MCF 10A (cell line): Measurements from ENCODE around the gene OR1K1. TPM values are rescaled to one million over a fixed set of nuclear protein-coding genes. Genes with fewer than 3 reads are reported as not detected.
A peak's percentile ranks its signal among the peaks of the same experiment; 100 is the strongest.
"Not testable (repeated sequence)": the region's sequence is repeated elsewhere in the genome, so short reads cannot be mapped to it uniquely, and the experiment has no call there.

Experiments used
- BruUV-seq: library from RNA; stranded (reverse); fragments of 400-500 nt; replicated peaks from 2 replicates; lab custom pipeline; 2021; lab: Mats Ljungman, UMichigan
- CTCF ChIA-PET: fragments of 300-600 bp; sonication (Branson Sonifier 250); formaldehyde crosslinking; extraction: SDS; loops from one replicate; lab custom pipeline; 2021; ENCODE audit warnings: antibody characterized with exemption, inconsistent platforms; lab: Yijun Ruan, JAX
- POLR2A ChIA-PET: fragments of 300-600, 350-650 bp; sonication (Branson Sonifier 250); formaldehyde crosslinking; extraction: SDS; loops from one replicate; lab custom pipeline; 2020; ENCODE audit warnings: antibody characterized with exemption, inconsistent platforms; lab: Yijun Ruan, JAX
- DNase-seq: peaks from one replicate; pipeline ENCODE4 v3.0.0-alpha.2; 2018; ENCODE audit not compliant: unreplicated experiment
- H3K27ac Mint-ChIP-seq: one replicate; pipeline ENCODE4 v1.8.0; 2022; ENCODE audit warnings: mild to moderate bottlenecking, low read depth, mixed read lengths; ENCODE audit not compliant: unreplicated experiment
- H3K27me3 Mint-ChIP-seq: one replicate; pipeline ENCODE4 v1.8.0; 2022; ENCODE audit warnings: mixed read lengths; ENCODE audit not compliant: insufficient read depth, unreplicated experiment
- H3K36me3 Mint-ChIP-seq: one replicate; pipeline ENCODE4 v1.8.0; 2022; ENCODE audit warnings: mild to moderate bottlenecking, moderate library complexity, mixed read lengths; ENCODE audit not compliant: insufficient read depth, unreplicated experiment
- H3K4me1 Mint-ChIP-seq: one replicate; pipeline ENCODE4 v1.8.0; 2022; ENCODE audit warnings: mixed read lengths; ENCODE audit not compliant: insufficient read depth, unreplicated experiment
- H3K4me3 Mint-ChIP-seq: one replicate; pipeline ENCODE4 v1.8.0; 2022; ENCODE audit warnings: mild to moderate bottlenecking, moderate library complexity, mixed read lengths; ENCODE audit not compliant: unreplicated experiment
- H3K9me3 Mint-ChIP-seq: one replicate; pipeline ENCODE4 v1.8.0; 2022; ENCODE audit warnings: mixed read lengths; ENCODE audit not compliant: unreplicated experiment
- CTCF ChIP-seq: fragments of 200-600 bp; IDR thresholded peaks from one replicate; pipeline ENCODE4 v1.8.0; 2022; ENCODE audit warnings: antibody characterized with exemption, mild to moderate bottlenecking; ENCODE audit not compliant: unreplicated experiment
- intact Hi-C: fragments of 100-400 bp; cut with micrococcal nuclease; formaldehyde crosslinking; loops from 2 replicates; pipeline ENCODE4 v1.14.1; 2022
- total RNA-seq: library from RNA; stranded (reverse); gene quantifications from 2 replicates; pipeline ENCODE4 v1.2.3, GENCODE V29; 2022

OR1K1 gene
- total RNA-seq, 1 experiment from 2014 or later, result not detected

GRCh38 chr9:122821278-122821943 is 21.5 kb downstream of the OR1K1 start:
- POLR2A ChIA-PET, result no interaction called here

GRCh38 chr9:122822056-122822455 is 22.1 kb downstream of the OR1K1 start:
- ChIA-PET POLR2A (no interaction called here), CTCF (interaction anchor here (1.0 to 3.4 kb wide), 3 partner anchors 11 to 360 kb away, joined by 3 to 14 read pairs (median 5); no protein-coding TSS in a partner anchor)
- Mint-ChIP-seq H3K4me3 (no peak overlapping the region), H3K27me3 (no peaks in the 10 kb centered on the region), H3K27ac (no peak overlapping the region), H3K4me1 (peaks cover 7% of the 10 kb centered on the region), H3K9me3 (no peaks in the 10 kb centered on the region), H3K36me3 (peaks cover 50% of the 10 kb centered on the region)
- BruUV-seq, result no TSS peak
- intact Hi-C loops, result no loop called here
- no peak for DNase-seq
- TF ChIP-seq CTCF, result no peak

More at GRCh38 chr9:122821278-122821943, 21.5 kb downstream of the OR1K1 start:
- H3K4me3 Mint-ChIP-seq, result no peak overlapping the region
- no peak for TF ChIP-seq CTCF
- H3K27ac Mint-ChIP-seq, result no peak overlapping the region
- intact Hi-C loops, result no loop called here
- no peak for DNase-seq
- H3K36me3 Mint-ChIP-seq, result peaks cover 56% of the 10 kb centered on the region
- CTCF ChIA-PET, result interaction anchor here (0.6 to 3.4 kb wide), 5 partner anchors 11 to 699 kb away, joined by 3 to 14 read pairs (median 3); no protein-coding TSS in a partner anchor
- no peaks in the 10 kb centered on the region for H3K9me3 Mint-ChIP-seq
- H3K27me3 Mint-ChIP-seq, result no peaks in the 10 kb centered on the region
- BruUV-seq, result no TSS peak
- H3K4me1 Mint-ChIP-seq, result peaks cover under 1% of the 10 kb centered on the region

- no TSS peak for BruUV-seq
- Mint-ChIP-seq H3K4me3 (no peak overlapping the region), H3K27me3 (no peaks in the 10 kb centered on the region), H3K4me1 (peaks cover 10% of the 10 kb centered on the region), H3K36me3 (peaks cover 48% of the 10 kb centered on the region), H3K27ac (no peak overlapping the region), H3K9me3 (no peaks in the 10 kb centered on the region)
- CTCF ChIA-PET, result interaction anchor here (0.7 to 3.4 kb wide), 7 partner anchors 12 to 724 kb away, joined by 3 to 14 read pairs (median 4); no protein-coding TSS in a partner anchor
- POLR2A ChIA-PET, result no interaction called here
- TF ChIP-seq CTCF, result no peak
- no peak for DNase-seq
- intact Hi-C loops, result no loop called here
These were observed 23.0 kb downstream of the OR1K1 start for GRCh38 chr9:122822938-122823337.

GRCh38 chr9:122827761-122828093 is 27.8 kb downstream of the OR1K1 start:
- intact Hi-C loops, result loop anchor here (5.0 kb wide), 1 partner anchor 165 kb away; no protein-coding TSS in a partner anchor
- BruUV-seq, result no TSS peak
- CTCF ChIA-PET, result interaction anchor here (0.6 to 1.1 kb wide), 5 partner anchors 11 to 361 kb away, joined by 3 to 5 read pairs (median 3); no protein-coding TSS in a partner anchor

GRCh38 chr9:122828965-122829284 is 29.0 kb downstream of the OR1K1 start:
- Mint-ChIP-seq H3K36me3 (peaks cover 27% of the 10 kb centered on the region), H3K27ac (peak overlapping the region; percentile 81), H3K4me3 (peak overlapping the region; percentile 83)
- DNase-seq, H3K4me1 Mint-ChIP-seq, H3K27me3 Mint-ChIP-seq, BruUV-seq, H3K9me3 Mint-ChIP-seq, CTCF ChIA-PET: not testable (repeated sequence)
- intact Hi-C loops, result loop anchor here (5.0 kb wide), 1 partner anchor 163 kb away; no protein-coding TSS in a partner anchor
- POLR2A ChIA-PET, result interaction anchor here (0.5 to 1.7 kb wide), 7 partner anchors 9 to 564 kb away, joined by 3 to 10 read pairs (median 4); partner anchors contain the start of genes MRRF, RABGAP1, RBM18 and ZBTB26

More at GRCh38 chr9:122827761-122828093, 27.8 kb downstream of the OR1K1 start:
- peak overlapping the region; percentile 81 for H3K27ac Mint-ChIP-seq
- DNase-seq, result no peak
- TF ChIP-seq CTCF, result no peak
- H3K9me3 Mint-ChIP-seq, result no peaks in the 10 kb centered on the region
- peaks cover 10% of the 10 kb centered on the region for H3K4me1 Mint-ChIP-seq
- H3K4me3 Mint-ChIP-seq, result peak overlapping the region; percentile 83
- no peaks in the 10 kb centered on the region for H3K27me3 Mint-ChIP-seq
- peaks cover 33% of the 10 kb centered on the region for H3K36me3 Mint-ChIP-seq
- POLR2A ChIA-PET, result interaction anchor here (0.5 to 1.7 kb wide), 8 partner anchors 9 to 859 kb away, joined by 3 to 10 read pairs (median 4); partner anchors contain the start of genes MRRF, RBM18 and ZBTB26
